HG03045 (cell line): Measurements from ENCODE around the gene APELA.
A peak's percentile ranks its signal among the peaks of the same experiment; 100 is the strongest.

Experiments used
- ATAC-seq: cut with Tn5 transposase; IDR thresholded peaks from one replicate; pipeline ENCODE4 v1.9.1; 2021; ENCODE audit warnings: mild to moderate bottlenecking, moderate library complexity; ENCODE audit not compliant: unreplicated experiment

Gene APELA

GRCh38 chr4:164876700-164877324, at the start of gene APELA:
APELA (plus strand) TSS chr4:164877178; CDS start chr4:164877332, 154 bp downstream.
- peak; percentile 98 for ATAC-seq

- ATAC-seq = no peak
Observed at GRCh38 chr4:164828955-164829354, 48.0 kb upstream of the APELA start.

GRCh38 chr4:164846566-164846965, 30.4 kb upstream of the APELA start:
- no peak for ATAC-seq

GRCh38 chr4:164847016-164847415, 30.0 kb upstream of the APELA start:
- ATAC-seq = no peak

- no peak for ATAC-seq
Observed at GRCh38 chr4:164847967-164848649, 28.9 kb upstream of the APELA start.

GRCh38 chr4:164856396-164856795, 20.6 kb upstream of the APELA start:
- ATAC-seq = no peak

- ATAC-seq = no peak
Observed at GRCh38 chr4:164866817-164867490, 10.0 kb upstream of the APELA start.

GRCh38 chr4:164871673-164872072, 5.3 kb upstream of the APELA start:
- ATAC-seq = no peak

GRCh38 chr4:164872481-164872880, 4.5 kb upstream of the APELA start:
- ATAC-seq = no peak

GRCh38 chr4:164874789-164875188, 2.2 kb upstream of the APELA start:
- ATAC-seq = no peak

GRCh38 chr4:164880489-164881262, 3.7 kb downstream of the APELA start:
- no peak for ATAC-seq

- no peak for ATAC-seq
Observed at GRCh38 chr4:164888096-164888715, 11.2 kb downstream of the APELA start.

- ATAC-seq = no peak
Observed at GRCh38 chr4:164890691-164891090, 13.7 kb downstream of the APELA start.

GRCh38 chr4:164892018-164892417, 15.0 kb downstream of the APELA start:
- ATAC-seq = peak; percentile 67

- ATAC-seq = peak; percentile 71
Observed at GRCh38 chr4:164894702-164895101, 17.7 kb downstream of the APELA start.

- no peak for ATAC-seq
Observed at GRCh38 chr4:164902608-164903007, 25.6 kb downstream of the APELA start.

GRCh38 chr4:164904336-164904735, 27.4 kb downstream of the APELA start:
- ATAC-seq = no peak

- ATAC-seq = no peak
Observed at GRCh38 chr4:164904941-164905340, 28.0 kb downstream of the APELA start.

GRCh38 chr4:164906368-164906767, 29.4 kb downstream of the APELA start:
- no peak for ATAC-seq

- peak; percentile 53 for ATAC-seq
Observed at GRCh38 chr4:164913506-164913905, 36.5 kb downstream of the APELA start.

- ATAC-seq = no peak
Observed at GRCh38 chr4:164918956-164919355, 42.0 kb downstream of the APELA start.
